B cell (primary cell): ENCODE measurements around the gene CBX1. TPM values are rescaled to one million over a fixed set of nuclear protein-coding genes. Genes with fewer than 3 reads are reported as not detected.

ENCODE experiments used
- ATAC-seq: fragments of 200-7000 bp; cut with Tn5 transposase; one replicate; pipeline ENCODE4 v1.10.0; 2021; ENCODE audit warnings: low read depth, mild to moderate bottlenecking, moderate number of reproducible peaks, moderate library complexity
- CTCF ChIA-PET: fragments of 350-600 bp; sonication (Branson Sonifier 250); formaldehyde crosslinking; loops from one replicate; lab custom pipeline; 2021; ENCODE audit warnings: antibody characterized with exemption, inconsistent platforms; lab: Charles Lee
- POLR2A ChIA-PET: fragments of 350-600 bp; sonication (Branson Sonifier 250); formaldehyde crosslinking; loops from one replicate; lab custom pipeline; 2021; ENCODE audit warnings: antibody characterized with exemption; lab: Charles Lee
- DNase-seq: peaks from one replicate; pipeline ENCODE4 v3.0.0; 2013
- H2AFZ ChIP-seq: 2 replicates; pipeline ENCODE4 v1.6.1; 2012; ENCODE audit warnings: mild to moderate bottlenecking, low read depth, low read length; ENCODE audit not compliant: insufficient read depth, poor library complexity, severe bottlenecking
- H3K27ac ChIP-seq, 2 donors: 1 replicate in 1 of 2; 2 replicates in 1 of 2; pipeline ENCODE4 v1.5.1; 2012 to 2013; ENCODE audit warnings: low read length in 2 of 2, mild to moderate bottlenecking in 2 of 2, moderate library complexity in 1 of 2
- H3K27me3 ChIP-seq, 4 experiments: fragments of 200-600 bp in 1 of 4; sonication (generic) in 1 of 4; replicated peaks in 1 of 4; 1 replicate in 2 of 4; 2 replicates in 2 of 4; pipeline versions ENCODE4 v1.6.1 to v1.7.0; 2013 to 2016; ENCODE audit warnings: low read length in 3 of 4, mild to moderate bottlenecking in 2 of 4, mixed read lengths in 1 of 4, moderate library complexity in 1 of 4; ENCODE audit not compliant: insufficient read depth in 4 of 4, control insufficient read depth in 3 of 4; ENCODE audit errors: control extremely low read depth in 1 of 4
- H3K36me3 ChIP-seq, 2 experiments: replicated peaks in 1 of 2; 1 replicate in 1 of 2; 2 replicates in 1 of 2; pipeline versions ENCODE4 v1.6.1 to v1.7.1; 2013; ENCODE audit warnings: low read length in 1 of 2; ENCODE audit not compliant: insufficient read depth in 2 of 2, control insufficient read depth in 1 of 2; ENCODE audit errors: control extremely low read depth in 1 of 2, extremely low read depth in 1 of 2
- H3K4me1 ChIP-seq, 2 donors: fragments of 200-600 bp in 1 of 2; sonication (generic) in 1 of 2; 1 replicate in 1 of 2; 2 replicates in 1 of 2; pipeline versions ENCODE4 v1.5.1 to v1.6.1; 2013 to 2017; ENCODE audit warnings: low read length in 2 of 2; ENCODE audit not compliant: control insufficient read depth in 2 of 2, insufficient read depth in 2 of 2
- H3K4me2 ChIP-seq: replicated peaks from 2 replicates; pipeline ENCODE3; 2012; ENCODE audit warnings: mild to moderate bottlenecking, low read depth, low read length; ENCODE audit not compliant: poor library complexity, severe bottlenecking
- H3K4me3 ChIP-seq, 5 experiments: fragments of 200-600 bp in 1 of 5; sonication (generic) in 1 of 5; 1 replicate in 3 of 5; 2 replicates in 2 of 5; pipeline versions ENCODE4 v1.5.1 to v1.7.0; 2011 to 2016; ENCODE audit warnings: low read length in 4 of 5, mild to moderate bottlenecking in 4 of 5, low read depth in 2 of 5, control low read depth in 1 of 5, moderate library complexity in 1 of 5; ENCODE audit not compliant: insufficient read depth in 1 of 5; ENCODE audit errors: control extremely low read depth in 1 of 5, extremely low read depth in 1 of 5
- H3K79me2 ChIP-seq: fragments of 200-600 bp; sonication (generic); one replicate; pipeline ENCODE4 v1.6.0; 2016; ENCODE audit warnings: low read length; ENCODE audit not compliant: control insufficient read depth, insufficient read depth
- H3K9ac ChIP-seq: fragments of 200-600 bp; sonication (generic); 2 replicates; pipeline ENCODE4 v1.6.1; 2017; ENCODE audit warnings: mild to moderate bottlenecking, low read length, moderate library complexity
- H3K9me3 ChIP-seq, 3 donors: one replicate each; pipeline versions ENCODE4 v1.6.1 to v1.7.1; 2013; ENCODE audit warnings: low read length in 2 of 3; ENCODE audit not compliant: control insufficient read depth in 2 of 3, insufficient read depth in 1 of 3; ENCODE audit errors: control extremely low read depth in 1 of 3
- H4K20me1 ChIP-seq: 2 replicates; pipeline ENCODE4 v1.6.0; 2012; ENCODE audit warnings: mild to moderate bottlenecking, low read length; ENCODE audit not compliant: insufficient read depth, control insufficient read depth, poor library complexity, severe bottlenecking
- H3K27ac Mint-ChIP-seq: one replicate; pipeline ENCODE4 v1.8.0; 2021; ENCODE audit warnings: mixed read lengths
- H3K27me3 Mint-ChIP-seq: one replicate; pipeline ENCODE4 v1.8.0; 2021; ENCODE audit warnings: mixed read lengths
- H3K4me1 Mint-ChIP-seq: one replicate; pipeline ENCODE4 v1.8.0; 2021; ENCODE audit warnings: mixed read lengths
- H3K4me3 Mint-ChIP-seq: one replicate; pipeline ENCODE4 v1.8.0; 2021; ENCODE audit warnings: mixed read lengths
- H3K9me3 Mint-ChIP-seq: one replicate; pipeline ENCODE4 v1.8.0; 2022; ENCODE audit warnings: mixed read lengths; ENCODE audit not compliant: insufficient read depth
- EZH2 ChIP-seq: IDR thresholded peaks from 2 replicates; pipeline ENCODE4 v1.6.1; 2012; ENCODE audit warnings: borderline replicate concordance, low read depth, mild to moderate bottlenecking, moderate library complexity, low read length; ENCODE audit not compliant: insufficient read depth, poor library complexity, severe bottlenecking
- WGBS: methylation state at CpG from one replicate; pipeline ENCODE4 v1.1.5; 2013; ENCODE audit warnings: missing lambda C conversion rate; ENCODE audit not compliant: insufficient coverage; 5-methylcytosine and 5-hydroxymethylcytosine counted together
- intact Hi-C: fragments of 100-400 bp; cut with micrococcal nuclease; formaldehyde crosslinking; loops from one replicate; pipeline ENCODE4 v1.10.0; 2022
- polyA plus RNA-seq: library from polyadenylated mRNA; depleted of rRNA; stranded (reverse); fragments of >200 nt; gene quantifications from 2 replicates; pipeline ENCODE4 v1.2.3, GENCODE V29; 2012
- total RNA-seq, 2 donors: library from RNA; stranded (reverse); fragments of 120-200 nt in 1 of 2; gene quantifications; 1 replicate in 1 of 2; 2 replicates in 1 of 2; pipeline versions ENCODE4 v1.2.3 to v1.2.4, GENCODE V29; 2013 to 2022
- TF ChIP-seq, protein P1 (sequence below): fragments of 200-600 bp; IDR thresholded peaks from one replicate; pipeline ENCODE4 v1.8.0; 2022; ENCODE audit warnings: antibody characterized with exemption, mild to moderate bottlenecking

The CBX1 gene
- total and polyA plus RNA-seq, 2 donors (not counting 1 experiment from before 2014, with no cell fraction given): 9.4 to 33.1 TPM

DNA sequence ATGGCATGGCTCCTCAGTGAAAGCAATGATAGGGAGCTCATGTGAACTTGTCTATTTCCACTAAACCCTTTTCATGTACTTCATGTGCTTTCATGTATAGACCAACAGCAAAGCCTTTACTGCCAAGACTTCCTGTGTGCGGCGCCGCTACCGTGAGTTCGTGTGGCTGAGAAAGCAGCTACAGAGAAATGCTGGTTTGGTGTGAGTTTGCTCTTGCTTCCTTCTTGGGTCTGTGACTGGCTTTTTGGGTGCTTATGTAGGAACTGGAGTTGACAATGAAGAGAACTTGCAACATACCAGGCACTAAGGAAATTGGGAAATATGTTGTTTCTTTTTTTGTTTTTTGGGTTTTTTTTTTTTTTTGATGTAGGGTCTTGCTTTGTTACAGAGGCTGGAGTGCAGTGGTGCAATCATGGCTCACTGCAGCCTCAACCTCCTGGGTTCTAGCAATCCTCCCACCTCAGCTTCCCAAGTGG is 12.0 kb upstream of the CBX1 start:
- H3K36me3 ChIP-seq: peaks cover 2 to 23% of the 10 kb centered on the region in 2 experiments
- H3K9ac ChIP-seq: no peak overlapping the region
- ChIA-PET POLR2A (interaction anchor here (0.5 to 0.9 kb wide), 4 partner anchors 15 to 1154 kb away, joined by 3 to 8 read pairs (median 4); no protein-coding TSS in a partner anchor), CTCF (interaction anchor here (0.7 to 4.9 kb wide), 11 partner anchors 9 to 168 kb away, joined by 3 to 41 read pairs (median 10); no protein-coding TSS in a partner anchor)
- intact Hi-C loops: no loop called here
- H3K9me3 ChIP-seq: no peaks in the 10 kb centered on the region
- H3K27me3 Mint-ChIP-seq: no peaks in the 10 kb centered on the region
- no peaks in the 10 kb centered on the region for H4K20me1 ChIP-seq
- peak overlapping the region in 4 of 5 experiments; percentile 1 to 32 (median 12) for H3K4me3 ChIP-seq
- peaks cover 87% of the 10 kb centered on the region for H3K79me2 ChIP-seq
- WGBS: 2% methylated on average over 5 of the region's 5 CpGs
- peak overlapping the region; percentile 91 for H3K27ac Mint-ChIP-seq
- H3K4me1 Mint-ChIP-seq: peaks cover 45% of the 10 kb centered on the region
- H3K4me2 ChIP-seq: peak overlapping the region; percentile 70
- DNase-seq (peak; percentile 66), ATAC-seq (no peak)
- peaks cover 53 to 64% of the 10 kb centered on the region in 2 donors for H3K4me1 ChIP-seq
- no peaks in the 10 kb centered on the region for H3K27me3 ChIP-seq
- no peaks in the 10 kb centered on the region for H3K9me3 Mint-ChIP-seq
- no peak for TF ChIP-seq EZH2
- TF ChIP-seq, protein P1, sequence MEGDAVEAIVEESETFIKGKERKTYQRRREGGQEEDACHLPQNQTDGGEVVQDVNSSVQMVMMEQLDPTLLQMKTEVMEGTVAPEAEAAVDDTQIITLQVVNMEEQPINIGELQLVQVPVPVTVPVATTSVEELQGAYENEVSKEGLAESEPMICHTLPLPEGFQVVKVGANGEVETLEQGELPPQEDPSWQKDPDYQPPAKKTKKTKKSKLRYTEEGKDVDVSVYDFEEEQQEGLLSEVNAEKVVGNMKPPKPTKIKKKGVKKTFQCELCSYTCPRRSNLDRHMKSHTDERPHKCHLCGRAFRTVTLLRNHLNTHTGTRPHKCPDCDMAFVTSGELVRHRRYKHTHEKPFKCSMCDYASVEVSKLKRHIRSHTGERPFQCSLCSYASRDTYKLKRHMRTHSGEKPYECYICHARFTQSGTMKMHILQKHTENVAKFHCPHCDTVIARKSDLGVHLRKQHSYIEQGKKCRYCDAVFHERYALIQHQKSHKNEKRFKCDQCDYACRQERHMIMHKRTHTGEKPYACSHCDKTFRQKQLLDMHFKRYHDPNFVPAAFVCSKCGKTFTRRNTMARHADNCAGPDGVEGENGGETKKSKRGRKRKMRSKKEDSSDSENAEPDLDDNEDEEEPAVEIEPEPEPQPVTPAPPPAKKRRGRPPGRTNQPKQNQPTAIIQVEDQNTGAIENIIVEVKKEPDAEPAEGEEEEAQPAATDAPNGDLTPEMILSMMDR: no peak
- peak overlapping the region; percentile 81 for H3K4me3 Mint-ChIP-seq
- H2AFZ ChIP-seq: peak overlapping the region; percentile 43
- peak overlapping the region; percentile 67 to 96 for H3K27ac ChIP-seq

DNA sequence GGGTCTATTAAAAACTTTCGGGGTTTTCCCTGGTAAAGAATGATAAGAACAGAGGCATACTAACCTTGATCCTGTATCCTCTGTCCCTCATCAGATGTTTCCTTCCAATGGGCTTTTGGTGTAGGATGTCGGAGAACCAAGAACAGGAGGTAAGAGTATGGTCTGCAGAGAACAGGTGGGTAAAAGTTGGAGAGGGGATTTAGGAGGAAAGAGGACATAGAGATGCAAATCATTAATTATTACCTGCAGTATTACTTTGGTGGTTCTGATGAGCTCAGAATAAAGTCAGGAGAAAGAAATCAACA is 10.6 kb upstream of the CBX1 start:
- Mint-ChIP-seq H3K27me3 (no peaks in the 10 kb centered on the region), H3K4me1 (peaks cover 56% of the 10 kb centered on the region), H3K9me3 (no peaks in the 10 kb centered on the region), H3K27ac (peak overlapping the region; percentile 96), H3K4me3 (peak overlapping the region; percentile 91)
- no peak for TF ChIP-seq EZH2
- TF ChIP-seq, protein P1: no peak
- ATAC-seq (no peak), DNase-seq (no peak)
- H3K9me3 ChIP-seq: no peaks in the 10 kb centered on the region
- WGBS: no CpG with 5 or more reads among the region's 2 CpGs
- H2AFZ ChIP-seq: no peak overlapping the region
- H3K4me1 ChIP-seq: peaks cover 55 to 68% of the 10 kb centered on the region in 2 donors
- H3K36me3 ChIP-seq: peaks cover 0 to 14% of the 10 kb centered on the region in 2 experiments
- POLR2A ChIA-PET: interaction anchor here (0.6 to 1.5 kb wide), 5 partner anchors 11 to 1147 kb away, joined by 3 to 11 read pairs (median 8); partner anchors contain the start of gene CBX1
- peak overlapping the region; percentile 67 to 96 for H3K27ac ChIP-seq
- no peaks in the 10 kb centered on the region for H4K20me1 ChIP-seq
- CTCF ChIA-PET: interaction anchor here (1.2 to 4.9 kb wide), 14 partner anchors 9 to 133 kb away, joined by 3 to 41 read pairs (median 8); partner anchors contain the start of gene CBX1
- H3K27me3 ChIP-seq: no peaks in the 10 kb centered on the region
- intact Hi-C loops: loop anchor here (1.0 to 2.0 kb wide), 2 partner anchors 11 to 19 kb away; partner anchors contain the start of gene CBX1
- peak overlapping the region; percentile 47 for H3K9ac ChIP-seq
- H3K79me2 ChIP-seq: peaks cover 84% of the 10 kb centered on the region
- H3K4me3 ChIP-seq: peak overlapping the region in 4 of 5 experiments; percentile 1 to 46 (median 41)
- H3K4me2 ChIP-seq: peak overlapping the region; percentile 70
